C4-2B (cell line): ENCODE results near the gene GBGT1.

Experiments
- H3K27ac ChIP-seq: fragments of 450-650 bp; 2 replicates; pipeline ENCODE4 v1.5.1; 2017
- CTCF ChIP-seq: fragments of 450-650 bp; conservative IDR thresholded peaks from 2 replicates; pipeline ENCODE4 v1.5.1; 2017; ENCODE audit warnings: mild to moderate bottlenecking
- ZFX ChIP-seq: fragments of 450-650 bp; IDR thresholded peaks from 2 replicates; pipeline ENCODE4 v1.6.1; 2017

Gene GBGT1

GRCh38 chr9:133107245-133107722 is 56.4 kb downstream of the GBGT1 start:
- TF ChIP-seq CTCF (no peak), ZFX (no peak)
- no peak overlapping the region for H3K27ac ChIP-seq

GRCh38 chr9:133106511-133107244 is 57.0 kb downstream of the GBGT1 start:
- TF ChIP-seq ZFX, result no peak
- TF ChIP-seq CTCF, result no peak
- no peak overlapping the region for H3K27ac ChIP-seq

- no peak overlapping the region for H3K27ac ChIP-seq
- TF ChIP-seq CTCF (no peak), ZFX (no peak)
These were observed 58.3 kb downstream of the GBGT1 start for GRCh38 chr9:133105461-133105770.

- TF ChIP-seq CTCF (no peak), ZFX (no peak)
- H3K27ac ChIP-seq, result no peak overlapping the region
These were observed 58.8 kb downstream of the GBGT1 start for GRCh38 chr9:133104718-133105460.

GRCh38 chr9:133103987-133104505 is 59.7 kb downstream of the GBGT1 start:
- TF ChIP-seq CTCF (no peak), ZFX (no peak)
- no peak overlapping the region for H3K27ac ChIP-seq

GRCh38 chr9:133103183-133103986 is 60.3 kb downstream of the GBGT1 start:
- TF ChIP-seq ZFX (no peak), CTCF (peak; percentile 95)
- no peak overlapping the region for H3K27ac ChIP-seq
